Breast epithelium (tissue), 3 donors: Measurements from ENCODE around the gene R3HDM4.

Experiments used
- CTCF ChIP-seq, 3 donors: fragments of 450-650 bp; IDR thresholded peaks; one replicate each; pipeline ENCODE4 v1.5.1; 2016 to 2017; ENCODE audit warnings: antibody characterized with exemption in 3 of 3, mild to moderate bottlenecking in 3 of 3, moderate library complexity in 3 of 3
- POLR2AphosphoS5 ChIP-seq, 3 donors: sonication (generic); formaldehyde crosslinking; IDR thresholded peaks; one replicate each; pipeline ENCODE4 v1.6.1; 2017; ENCODE audit warnings: antibody characterized with exemption in 3 of 3

- TF ChIP-seq CTCF (IDR thresholded peaks at IDR 0.05) (no peak), POLR2AphosphoS5 (IDR thresholded peaks at IDR 0.05) (no peak)
Observed at GRCh38 chr19:916645-917322, 3.8 kb upstream of the R3HDM4 start.
